ENCODE results near the gene HIVEP2.

HIVEP2 gene

GRCh38 chr6:142914937-142915697 is 29.9 kb downstream of the HIVEP2 start:
- no peak for DNase-seq

GRCh38 chr6:142914369-142914768 is 30.6 kb downstream of the HIVEP2 start:
- DNase-seq: no peak

- peak; percentile 78 for DNase-seq
These were observed 31.4 kb downstream of the HIVEP2 start for GRCh38 chr6:142913511-142914047.

- DNase-seq: no peak
These were observed 31.9 kb downstream of the HIVEP2 start for GRCh38 chr6:142913036-142913510.

- DNase-seq: no peak
These were observed 32.9 kb downstream of the HIVEP2 start for GRCh38 chr6:142912125-142912524.

- no peak for DNase-seq
These were observed 33.5 kb downstream of the HIVEP2 start for GRCh38 chr6:142911430-142911829.

- no peak for DNase-seq
These were observed 35.3 kb downstream of the HIVEP2 start for GRCh38 chr6:142909686-142910085.

- no peak for DNase-seq
These were observed 36.7 kb downstream of the HIVEP2 start for GRCh38 chr6:142908235-142908634.

- no peak for DNase-seq
These were observed 37.4 kb downstream of the HIVEP2 start for GRCh38 chr6:142907544-142907943.

- DNase-seq: no peak
These were observed 38.0 kb downstream of the HIVEP2 start for GRCh38 chr6:142906945-142907470.

- DNase-seq: no peak
These were observed 41.2 kb downstream of the HIVEP2 start for GRCh38 chr6:142903812-142904211.

- DNase-seq: peak; percentile 85
These were observed 42.3 kb downstream of the HIVEP2 start for GRCh38 chr6:142902636-142903053.

GRCh38 chr6:142901611-142902010 is 43.4 kb downstream of the HIVEP2 start:
- no peak for DNase-seq

GRCh38 chr6:142900227-142900971 is 44.6 kb downstream of the HIVEP2 start:
- DNase-seq: no peak

- no peak for DNase-seq
These were observed 45.8 kb downstream of the HIVEP2 start for GRCh38 chr6:142898927-142899895.

GRCh38 chr6:142897659-142898058 is 47.3 kb downstream of the HIVEP2 start:
- no peak for DNase-seq

- no peak for DNase-seq
These were observed 48.2 kb downstream of the HIVEP2 start for GRCh38 chr6:142896732-142897131.

- DNase-seq: no peak
These were observed 51.9 kb downstream of the HIVEP2 start for GRCh38 chr6:142893088-142893487.

GRCh38 chr6:142892254-142893021 is 52.5 kb downstream of the HIVEP2 start:
- no peak for DNase-seq

GRCh38 chr6:142891454-142891853 is 53.5 kb downstream of the HIVEP2 start:
- DNase-seq: no peak

GRCh38 chr6:142888456-142888855 is 56.5 kb downstream of the HIVEP2 start:
- DNase-seq: no peak

GRCh38 chr6:142887517-142887916 is 57.5 kb downstream of the HIVEP2 start:
- DNase-seq: no peak

All from RPMI8226 (cell line).